Kidney glomerular epithelial cell (primary cell): ENCODE measurements around the gene ADGRD2.

Experiments used
- DNase-seq: peaks from one replicate; lab custom pipeline; 2025; lab: John Stamatoyannopoulos, UW

Gene ADGRD2

DNA sequence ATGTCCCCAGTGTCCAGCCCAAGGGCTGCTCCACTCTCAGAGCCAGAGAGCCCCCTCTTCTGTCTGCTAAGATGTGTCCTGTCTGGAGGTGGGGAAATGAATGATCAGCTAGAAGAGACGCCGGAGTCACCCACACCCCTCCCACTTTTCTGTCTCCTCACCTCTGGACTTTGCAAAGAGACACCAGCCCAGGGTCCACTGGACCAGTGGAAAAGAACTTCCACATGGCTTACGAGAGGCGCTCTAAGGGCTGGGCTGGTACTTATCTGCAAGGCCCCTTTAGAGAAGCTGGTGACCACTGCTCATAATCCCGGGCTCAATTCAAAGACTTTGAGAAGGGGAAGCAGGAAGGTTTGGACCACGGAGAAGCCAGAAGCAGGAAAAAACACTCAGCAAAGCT, 47.8 kb downstream of the ADGRD2 start:
- no peak for DNase-seq

- DNase-seq = no peak
Observed at GRCh38 chr9:124498499-124499146, 48.4 kb downstream of the ADGRD2 start.

GRCh38 chr9:124499216-124499615, 49.0 kb downstream of the ADGRD2 start:
- DNase-seq = no peak

GRCh38 chr9:124500028-124500795, 50.0 kb downstream of the ADGRD2 start:
- no peak for DNase-seq

DNA sequence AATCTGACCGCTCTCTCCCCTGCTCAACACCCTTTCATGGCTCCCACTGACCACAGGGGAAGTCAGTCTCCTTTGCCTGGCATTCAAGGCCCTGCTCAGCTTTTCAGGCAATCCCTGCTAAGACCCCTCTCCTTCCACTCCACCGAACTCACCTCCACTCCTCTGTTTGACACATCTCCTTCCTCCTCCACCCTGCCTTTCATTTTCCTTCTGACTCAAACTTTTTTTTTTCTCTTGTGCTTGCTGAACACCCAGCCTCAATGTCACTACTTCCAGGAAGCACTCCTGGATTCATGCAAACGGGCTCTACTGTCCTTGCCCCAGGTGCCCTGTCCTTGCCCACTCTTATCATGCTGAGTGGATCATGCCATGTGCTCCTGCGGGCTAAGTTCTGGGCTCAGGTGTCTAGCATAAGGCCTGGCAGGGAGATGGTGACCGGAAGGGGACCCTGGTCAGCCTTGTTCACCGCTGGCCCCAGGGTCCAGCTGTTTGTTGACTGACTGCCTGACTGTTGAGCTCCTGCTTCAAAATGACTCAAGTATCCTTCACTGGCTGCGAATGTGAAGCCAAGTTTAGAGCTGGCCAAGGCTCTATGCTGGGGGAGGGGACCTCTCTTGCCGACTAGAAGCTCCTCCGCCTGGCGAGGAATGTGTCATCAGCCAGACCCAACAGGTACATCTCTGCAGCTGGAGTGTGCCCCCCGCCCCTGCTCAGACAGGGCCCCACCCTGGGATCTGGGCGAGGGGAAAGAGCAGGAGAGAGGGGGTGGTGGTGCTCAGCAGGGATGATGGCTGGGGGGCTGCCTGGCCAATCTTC, 50.8 kb downstream of the ADGRD2 start:
- no peak for DNase-seq

DNA sequence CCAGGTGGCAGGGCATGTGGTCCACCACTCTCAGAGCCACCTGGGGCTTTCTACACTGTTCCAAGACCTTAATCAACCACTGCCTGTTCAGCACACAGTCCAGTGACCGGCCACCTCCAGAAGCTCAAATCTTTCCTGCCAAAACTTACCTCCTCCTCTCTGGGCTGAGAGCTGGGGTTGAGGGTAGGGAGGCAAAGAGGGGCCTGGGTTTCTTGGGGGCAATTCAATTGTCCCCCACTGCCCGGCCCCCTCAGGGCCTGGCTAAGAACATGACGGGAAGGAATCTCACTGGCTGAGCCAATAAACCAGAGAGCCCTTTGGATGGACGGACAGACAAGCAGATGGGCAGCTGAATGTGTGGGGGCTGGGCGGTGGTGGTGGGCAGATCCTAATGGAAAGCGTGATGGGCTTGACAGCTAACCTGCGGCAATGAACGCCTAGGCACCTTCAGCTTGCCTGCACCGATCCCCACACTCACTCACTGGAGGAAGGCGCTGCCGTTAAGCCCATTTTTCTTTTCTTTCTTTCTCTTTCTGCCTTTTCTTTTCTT, 51.6 kb downstream of the ADGRD2 start:
- DNase-seq = no peak

DNA sequence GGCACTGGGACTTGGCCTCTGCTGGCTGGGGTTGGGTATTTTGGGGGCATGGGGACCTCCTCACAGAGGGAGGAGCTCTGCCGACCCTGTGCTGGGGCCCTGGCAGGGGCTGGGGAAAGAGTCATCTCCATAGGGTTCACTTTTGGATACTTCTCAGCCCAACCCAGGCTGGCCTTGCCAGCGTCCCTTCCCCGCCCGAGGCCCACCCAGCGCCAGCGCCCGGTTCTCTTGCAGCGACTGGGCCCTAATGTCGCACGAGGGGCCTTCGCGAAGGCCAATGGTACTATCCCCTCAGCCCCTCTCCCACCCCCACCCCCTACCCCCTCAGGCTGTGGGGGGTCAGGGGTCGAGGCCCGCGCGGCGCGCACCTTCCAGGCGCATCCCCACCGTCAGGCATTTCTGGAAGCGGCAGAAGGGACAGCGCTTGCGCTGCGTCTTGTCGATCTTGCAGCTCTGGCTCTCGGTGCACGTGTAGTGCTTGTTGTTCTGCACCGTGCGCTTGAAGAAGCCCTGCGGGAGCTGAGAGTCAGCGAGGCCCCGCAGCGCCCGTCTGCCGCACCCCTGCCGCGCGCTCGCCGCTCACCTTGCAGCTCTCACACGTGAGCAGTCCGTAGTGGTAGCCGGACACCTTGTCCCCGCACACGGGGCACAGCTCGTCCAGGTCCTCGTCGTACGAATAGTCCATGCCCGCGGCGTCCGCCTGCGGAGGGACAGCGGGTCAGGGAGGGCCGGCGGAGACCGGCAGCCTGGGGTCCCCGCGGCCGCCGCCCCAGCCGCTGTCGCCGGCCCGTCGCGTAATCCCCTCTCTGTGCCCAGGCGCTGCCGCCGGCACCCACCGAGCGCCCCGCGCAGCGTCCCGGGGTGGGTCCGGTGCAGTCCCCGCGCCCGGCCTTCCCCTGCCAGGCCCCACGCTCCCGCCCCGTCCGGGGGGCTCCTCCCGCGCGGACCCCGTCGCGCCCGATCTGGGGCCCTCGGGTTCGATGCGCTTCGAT, 52.8 kb downstream of the ADGRD2 start:
- no peak for DNase-seq

- DNase-seq = no peak
Observed at GRCh38 chr9:124503713-124504529, 53.7 kb downstream of the ADGRD2 start.

- no peak for DNase-seq
Observed at GRCh38 chr9:124504530-124505005, 54.3 kb downstream of the ADGRD2 start.

DNA sequence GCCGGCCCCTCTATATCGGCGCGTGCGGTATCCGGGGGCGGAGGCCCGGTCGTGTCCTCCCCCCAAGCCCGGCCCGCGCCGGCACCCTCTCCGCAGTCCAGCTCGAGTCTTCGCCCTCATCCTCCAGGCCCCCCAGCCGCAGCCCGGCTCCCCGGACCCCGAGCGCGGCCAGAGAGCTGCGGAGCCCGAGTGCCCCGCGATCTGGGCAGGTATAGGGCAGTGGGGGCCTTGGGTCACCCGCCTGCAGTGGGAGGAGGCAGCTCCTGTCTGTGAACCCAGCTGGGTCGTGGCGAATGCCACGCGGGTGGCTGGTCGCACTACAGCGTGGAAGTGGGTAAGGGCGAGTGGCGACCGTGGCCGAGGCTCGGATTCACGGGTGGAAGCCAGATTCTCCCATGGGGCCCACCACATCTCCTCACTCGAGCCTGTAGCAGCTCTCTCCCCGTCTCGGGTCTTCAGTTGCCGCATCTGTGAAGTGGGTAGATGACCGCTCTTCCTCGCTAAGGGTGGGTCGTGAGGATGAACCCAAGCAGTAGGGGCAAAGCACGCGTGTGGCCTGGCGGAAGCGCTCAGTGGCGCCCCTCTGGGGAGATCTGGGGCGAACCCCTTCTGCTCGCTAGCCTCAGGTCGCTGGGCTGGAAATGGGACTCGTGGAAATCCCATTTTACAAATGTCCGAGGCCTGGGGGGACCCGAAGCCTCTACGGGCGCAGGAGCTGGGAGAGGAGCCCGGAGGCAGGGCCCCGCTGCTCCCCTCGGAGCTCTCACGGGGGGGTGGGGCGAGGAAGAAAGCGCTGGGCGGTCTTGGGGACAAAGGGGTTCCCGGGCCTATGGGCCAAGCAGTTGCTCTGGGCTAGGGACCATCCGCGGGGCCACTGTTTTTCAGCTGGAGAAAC, 55.0 kb downstream of the ADGRD2 start:
- DNase-seq = no peak

GRCh38 chr9:124505901-124506346, 55.7 kb downstream of the ADGRD2 start:
- no peak for DNase-seq

DNA sequence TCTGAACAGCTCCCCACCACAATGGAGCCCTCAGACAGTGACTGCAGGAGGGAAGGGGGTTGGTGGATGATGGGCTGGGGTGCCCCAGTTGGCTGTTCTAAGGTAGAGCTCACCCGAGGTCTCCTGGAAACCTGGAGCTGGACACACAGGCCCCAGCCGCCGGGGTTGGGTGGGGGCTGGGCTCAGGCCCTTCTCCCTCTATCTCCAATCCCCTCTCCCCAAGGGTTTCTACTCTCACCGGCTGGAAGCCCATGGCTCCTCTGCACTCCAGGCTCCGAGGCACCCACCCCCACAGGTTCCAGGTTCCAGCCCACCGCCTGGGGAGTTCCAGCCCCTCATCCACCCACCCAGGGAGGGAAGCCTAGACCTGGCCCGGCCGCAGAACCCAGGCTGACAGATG, 56.2 kb downstream of the ADGRD2 start:
- DNase-seq = no peak

DNA sequence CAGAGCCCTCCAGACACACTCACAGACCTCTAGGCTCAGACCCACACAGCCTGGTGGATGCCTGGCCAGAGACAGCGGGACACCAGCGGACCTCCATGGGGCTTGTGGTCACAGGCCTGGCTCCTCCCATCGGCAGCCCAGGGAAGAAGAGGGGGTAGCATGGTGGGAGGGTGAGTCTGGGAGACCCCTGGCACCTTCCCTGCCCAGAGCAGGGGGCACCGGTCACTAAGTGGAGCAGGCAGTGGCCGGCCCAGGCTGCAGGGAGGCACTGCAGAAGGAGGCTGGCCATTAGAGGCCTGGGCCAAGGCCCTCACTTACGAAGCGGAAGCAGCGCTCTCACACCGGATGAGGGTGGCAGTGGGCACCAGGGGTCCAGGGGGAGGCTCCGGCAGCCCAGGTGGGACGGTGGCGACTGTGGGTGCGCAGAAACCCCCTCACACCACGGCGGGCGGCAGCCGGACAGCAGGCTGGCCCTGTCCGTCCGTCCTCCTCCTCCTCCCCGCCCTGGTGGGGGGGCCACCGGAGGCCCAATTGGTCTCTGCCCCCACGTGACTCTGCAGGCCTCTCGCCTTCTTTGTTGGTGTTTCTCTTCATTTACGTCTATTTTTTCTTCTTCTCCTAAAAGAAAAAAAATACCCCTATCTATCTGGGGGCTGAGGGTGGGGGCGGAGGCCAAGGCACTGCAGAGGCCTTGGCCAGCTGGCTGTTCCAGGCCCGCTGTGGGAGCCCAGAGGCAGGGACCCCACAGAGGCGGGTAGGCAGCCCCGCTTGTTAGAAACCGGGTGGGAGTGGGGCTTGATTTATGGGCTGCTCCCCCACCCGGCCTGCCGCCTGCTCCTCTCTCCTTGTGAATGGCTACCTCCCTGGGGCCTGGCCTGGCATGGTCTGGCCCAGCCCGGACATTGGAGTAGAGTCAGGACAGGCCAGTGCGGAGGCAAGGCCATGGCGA, 57.0 kb downstream of the ADGRD2 start, which contains the start of gene NR5A1:
NR5A1 (minus strand) TSS at position 469 of the 949 bp plus-strand sequence. CDS start 4,004 bp downstream, outside the sequence.
- DNase-seq = no peak

GRCh38 chr9:124507880-124508423, 57.7 kb downstream of the ADGRD2 start:
- no peak for DNase-seq

GRCh38 chr9:124510650-124511425, 60.6 kb downstream of the ADGRD2 start:
- no peak for DNase-seq

- DNase-seq = no peak
Observed at GRCh38 chr9:124511426-124511840, 61.2 kb downstream of the ADGRD2 start.
